Measurements from ENCODE around the gene MAU2.
A peak's percentile ranks its signal among the peaks of the same experiment; 100 is the strongest.

MAU2 gene

DNA sequence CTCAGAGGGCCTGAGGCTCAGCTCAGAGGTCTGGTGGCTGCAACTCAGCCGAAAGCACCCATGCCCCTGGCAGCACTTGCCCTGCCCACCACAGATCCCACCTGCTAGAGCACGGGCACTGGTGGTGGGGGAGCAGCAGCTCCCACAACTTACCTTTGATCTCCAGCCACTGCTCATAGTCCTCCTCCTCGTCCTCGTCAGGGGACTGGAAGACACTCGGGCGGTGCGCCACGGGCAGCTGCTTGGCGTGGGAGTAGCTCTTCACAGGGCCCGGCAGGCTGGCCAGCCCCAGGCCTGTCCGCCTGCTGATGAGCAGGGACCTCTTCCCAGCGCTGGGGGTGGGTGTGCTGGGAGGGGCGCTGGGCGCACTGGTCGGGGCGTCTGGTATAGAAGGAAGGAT lies 14.9 kb upstream of the MAU2 start:
- 95 to 97% methylated on average over 16 of the region's 16 CpGs for WGBS, 2 experiments
- Histone ChIP-seq H3K27ac (ENCODE audit: insufficient read depth, low read depth, low read length, poor library complexity, severe bottlenecking) (no peak overlapping the region), H3K4me1 (ENCODE audit: control insufficient read depth, insufficient read depth, low read length) (no peaks in the 10 kb centered on the region), H3K36me3 (ENCODE audit: control insufficient read depth, insufficient read depth, low read length) (peaks cover 40% of the 10 kb centered on the region), H3K4me3 (ENCODE audit: insufficient read depth, low read depth, low read length) (no peak overlapping the region), H3K9me3 (ENCODE audit: control insufficient read depth, low read length) (no peaks in the 10 kb centered on the region), H3K27me3 (ENCODE audit: control insufficient read depth, insufficient read depth, low read length, poor library complexity, severe bottlenecking) (no peaks in the 10 kb centered on the region)

DNA sequence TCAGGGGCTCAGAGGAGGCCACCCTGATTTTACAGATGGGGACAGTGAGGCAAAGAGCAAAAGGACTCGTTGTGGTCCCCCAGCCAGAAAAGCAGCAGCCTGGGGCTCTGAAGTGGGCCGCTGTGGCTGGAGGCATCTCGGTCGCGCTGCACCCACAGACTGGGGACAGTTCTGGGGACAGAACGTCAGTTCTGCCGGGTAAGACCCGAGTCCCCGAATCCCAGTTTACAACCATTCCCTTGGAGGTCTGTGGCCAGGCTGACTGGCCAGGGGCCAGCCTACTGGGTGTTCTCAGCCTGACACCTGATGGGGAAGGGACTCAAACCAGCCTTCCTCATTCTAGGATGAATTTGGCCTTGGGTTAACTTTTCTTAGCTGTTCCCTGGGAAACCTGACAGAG lies 14.4 kb upstream of the MAU2 start:
- Histone ChIP-seq H3K9me3 (ENCODE audit: control insufficient read depth, low read length) (no peaks in the 10 kb centered on the region), H3K36me3 (ENCODE audit: control insufficient read depth, insufficient read depth, low read length) (peaks cover 43% of the 10 kb centered on the region), H3K27me3 (ENCODE audit: control insufficient read depth, insufficient read depth, low read length, poor library complexity, severe bottlenecking) (no peaks in the 10 kb centered on the region), H3K4me3 (ENCODE audit: insufficient read depth, low read depth, low read length) (no peak overlapping the region), H3K27ac (ENCODE audit: insufficient read depth, low read depth, low read length, poor library complexity, severe bottlenecking) (no peak overlapping the region), H3K4me1 (ENCODE audit: control insufficient read depth, insufficient read depth, low read length) (no peaks in the 10 kb centered on the region)
- WGBS, 2 experiments, result 95 to 98% methylated on average over 9 of the region's 9 CpGs

GRCh38 chr19:19308373-19308772 lies 12.3 kb upstream of the MAU2 start:
- no peak overlapping the region for H3K27ac ChIP-seq (ENCODE audit: insufficient read depth, low read depth, low read length, poor library complexity, severe bottlenecking)
- WGBS, 2 experiments, result 95 to 96% methylated on average over 10 of the region's 10 CpGs
- H3K27me3 ChIP-seq (ENCODE audit: control insufficient read depth, insufficient read depth, low read length, poor library complexity, severe bottlenecking), result no peaks in the 10 kb centered on the region
- no peak overlapping the region for H3K4me3 ChIP-seq (ENCODE audit: insufficient read depth, low read depth, low read length)
- H3K36me3 ChIP-seq (ENCODE audit: control insufficient read depth, insufficient read depth, low read length), result peaks cover 34% of the 10 kb centered on the region
- H3K4me1 ChIP-seq (ENCODE audit: control insufficient read depth, insufficient read depth, low read length), result no peaks in the 10 kb centered on the region
- H3K9me3 ChIP-seq (ENCODE audit: control insufficient read depth, low read length), result no peaks in the 10 kb centered on the region

DNA sequence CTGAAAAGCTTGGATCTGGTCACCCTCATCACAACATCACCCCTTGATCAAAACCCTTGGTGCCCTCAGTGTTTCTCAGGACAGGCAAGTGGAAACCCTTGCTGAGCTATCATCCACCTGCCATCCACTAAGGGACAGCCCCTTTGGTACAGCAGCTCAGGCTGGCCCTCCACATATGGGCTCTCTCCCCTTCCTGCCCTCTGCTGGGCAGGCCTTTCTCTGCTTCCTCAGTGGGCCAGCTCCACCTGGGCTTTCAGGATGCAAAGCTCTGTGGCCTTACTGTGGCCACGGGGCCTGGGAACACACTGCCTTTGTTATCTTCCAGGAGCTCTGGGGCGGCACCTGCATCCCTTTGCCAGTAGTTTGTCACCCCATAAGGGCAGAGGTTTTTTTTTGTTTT lies 5.2 kb upstream of the MAU2 start:
- no peak overlapping the region for H3K4me3 ChIP-seq (ENCODE audit: insufficient read depth, low read depth, low read length)
- WGBS, 2 experiments, result 93 to 94% methylated on average over 2 of the region's 2 CpGs
- peaks cover 24% of the 10 kb centered on the region for H3K36me3 ChIP-seq (ENCODE audit: control insufficient read depth, insufficient read depth, low read length)
- no peaks in the 10 kb centered on the region for H3K27me3 ChIP-seq (ENCODE audit: control insufficient read depth, insufficient read depth, low read length, poor library complexity, severe bottlenecking)
- H3K9me3 ChIP-seq (ENCODE audit: control insufficient read depth, low read length), result no peaks in the 10 kb centered on the region
- peaks cover 6% of the 10 kb centered on the region for H3K4me1 ChIP-seq (ENCODE audit: control insufficient read depth, insufficient read depth, low read length)
- no peak overlapping the region for H3K27ac ChIP-seq (ENCODE audit: insufficient read depth, low read depth, low read length, poor library complexity, severe bottlenecking)

- H3K4me1 ChIP-seq (ENCODE audit: control insufficient read depth, insufficient read depth, low read length), result peaks cover 6% of the 10 kb centered on the region
- H3K36me3 ChIP-seq (ENCODE audit: control insufficient read depth, insufficient read depth, low read length), result peaks cover 18% of the 10 kb centered on the region
- H3K9me3 ChIP-seq (ENCODE audit: control insufficient read depth, low read length), result no peaks in the 10 kb centered on the region
- 91 to 94% methylated on average over 1 of the region's 1 CpG for WGBS, 2 experiments
- H3K27me3 ChIP-seq (ENCODE audit: control insufficient read depth, insufficient read depth, low read length, poor library complexity, severe bottlenecking), result no peaks in the 10 kb centered on the region
- no peak overlapping the region for H3K27ac ChIP-seq (ENCODE audit: insufficient read depth, low read depth, low read length, poor library complexity, severe bottlenecking)
- no peak overlapping the region for H3K4me3 ChIP-seq (ENCODE audit: insufficient read depth, low read depth, low read length)
Observed at GRCh38 chr19:19316082-19316481, 4.5 kb upstream of the MAU2 start.

- H3K4me1 ChIP-seq (ENCODE audit: control insufficient read depth, insufficient read depth, low read length), result peaks cover 6% of the 10 kb centered on the region
- H3K9me3 ChIP-seq (ENCODE audit: control insufficient read depth, low read length), result no peaks in the 10 kb centered on the region
- peak overlapping the region; percentile 96 for H3K27ac ChIP-seq (ENCODE audit: insufficient read depth, low read depth, low read length, poor library complexity, severe bottlenecking)
- peaks cover 15% of the 10 kb centered on the region for H3K36me3 ChIP-seq (ENCODE audit: control insufficient read depth, insufficient read depth, low read length)
- no peaks in the 10 kb centered on the region for H3K27me3 ChIP-seq (ENCODE audit: control insufficient read depth, insufficient read depth, low read length, poor library complexity, severe bottlenecking)
- peak overlapping the region; percentile 69 for H3K4me3 ChIP-seq (ENCODE audit: insufficient read depth, low read depth, low read length)
- 12 to 13% methylated on average over 32 of the region's 32 CpGs for WGBS, 2 experiments
Observed at GRCh38 chr19:19319732-19320360, 783 bp upstream of the MAU2 start.

DNA sequence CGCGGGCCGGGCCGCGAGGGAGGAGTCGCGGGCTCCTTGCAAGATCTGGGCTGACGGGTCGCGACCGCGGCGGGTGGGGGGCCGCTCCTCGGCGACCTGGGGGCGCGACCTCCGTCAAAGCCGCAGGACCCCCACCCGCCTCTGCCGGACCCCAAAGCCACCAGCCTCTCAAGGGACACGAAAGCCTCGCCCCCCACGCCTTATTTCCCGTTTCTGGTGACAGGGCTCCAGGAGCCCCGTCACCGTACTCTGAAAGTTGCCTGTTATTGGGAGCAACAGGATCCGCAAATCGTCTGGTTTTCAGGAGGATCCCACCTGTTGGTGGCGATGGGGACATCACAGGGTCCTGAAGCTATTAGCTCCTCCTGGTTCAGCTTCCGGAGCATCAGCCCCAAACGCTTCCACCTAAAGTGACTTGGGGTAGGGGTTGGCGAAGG lies 530 bp downstream of the MAU2 start:
- WGBS, 2 experiments, result 1 to 2% methylated on average over 34 of the region's 34 CpGs
- peak overlapping the region; percentile 69 for H3K4me3 ChIP-seq (ENCODE audit: insufficient read depth, low read depth, low read length)
- no peaks in the 10 kb centered on the region for H3K27me3 ChIP-seq (ENCODE audit: control insufficient read depth, insufficient read depth, low read length, poor library complexity, severe bottlenecking)
- H3K4me1 ChIP-seq (ENCODE audit: control insufficient read depth, insufficient read depth, low read length), result peaks cover 6% of the 10 kb centered on the region
- H3K9me3 ChIP-seq (ENCODE audit: control insufficient read depth, low read length), result no peaks in the 10 kb centered on the region
- H3K36me3 ChIP-seq (ENCODE audit: control insufficient read depth, insufficient read depth, low read length), result peaks cover 22% of the 10 kb centered on the region
- peak overlapping the region; percentile 96 for H3K27ac ChIP-seq (ENCODE audit: insufficient read depth, low read depth, low read length, poor library complexity, severe bottlenecking)

GRCh38 chr19:19324059-19324770 lies 3.6 kb downstream of the MAU2 start:
- no peaks in the 10 kb centered on the region for H3K9me3 ChIP-seq (ENCODE audit: control insufficient read depth, low read length)
- no peak overlapping the region for H3K4me3 ChIP-seq (ENCODE audit: insufficient read depth, low read depth, low read length)
- no peaks in the 10 kb centered on the region for H3K27me3 ChIP-seq (ENCODE audit: control insufficient read depth, insufficient read depth, low read length, poor library complexity, severe bottlenecking)
- H3K36me3 ChIP-seq (ENCODE audit: control insufficient read depth, insufficient read depth, low read length), result peaks cover 25% of the 10 kb centered on the region
- peaks cover 3% of the 10 kb centered on the region for H3K4me1 ChIP-seq (ENCODE audit: control insufficient read depth, insufficient read depth, low read length)
- 94 to 97% methylated on average over 7 of the region's 7 CpGs for WGBS, 2 experiments
- H3K27ac ChIP-seq (ENCODE audit: insufficient read depth, low read depth, low read length, poor library complexity, severe bottlenecking), result no peak overlapping the region

GRCh38 chr19:19327672-19328071 lies 7.0 kb downstream of the MAU2 start:
- 93 to 96% methylated on average over 8 of the region's 8 CpGs for WGBS, 2 experiments
- no peaks in the 10 kb centered on the region for H3K27me3 ChIP-seq (ENCODE audit: control insufficient read depth, insufficient read depth, low read length, poor library complexity, severe bottlenecking)
- H3K36me3 ChIP-seq (ENCODE audit: control insufficient read depth, insufficient read depth, low read length), result peaks cover 31% of the 10 kb centered on the region
- no peaks in the 10 kb centered on the region for H3K9me3 ChIP-seq (ENCODE audit: control insufficient read depth, low read length)
- H3K27ac ChIP-seq (ENCODE audit: insufficient read depth, low read depth, low read length, poor library complexity, severe bottlenecking), result no peak overlapping the region
- H3K4me3 ChIP-seq (ENCODE audit: insufficient read depth, low read depth, low read length), result no peak overlapping the region
- no peaks in the 10 kb centered on the region for H3K4me1 ChIP-seq (ENCODE audit: control insufficient read depth, insufficient read depth, low read length)

DNA sequence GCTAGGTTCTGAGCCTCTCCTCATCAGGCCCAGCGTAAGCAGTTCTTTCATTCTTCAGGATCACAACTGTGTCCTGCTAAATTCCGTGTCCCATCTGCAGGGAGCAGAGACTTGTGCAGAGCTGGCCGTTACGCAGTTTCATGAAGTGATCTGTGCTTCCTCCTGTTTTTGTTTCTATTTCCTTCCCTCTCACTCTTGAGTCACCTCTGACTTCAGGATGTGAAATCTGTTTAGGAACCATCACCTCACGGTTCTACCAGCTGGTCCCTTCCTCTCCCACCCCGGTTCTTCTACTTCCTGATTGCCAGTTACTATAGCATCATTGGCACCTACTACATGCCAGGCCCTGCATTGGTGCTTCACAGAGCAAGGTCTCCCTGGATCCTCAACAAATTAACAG lies 8.5 kb downstream of the MAU2 start:
- Histone ChIP-seq H3K9me3 (ENCODE audit: control insufficient read depth, low read length) (no peaks in the 10 kb centered on the region), H3K36me3 (ENCODE audit: control insufficient read depth, insufficient read depth, low read length) (peaks cover 29% of the 10 kb centered on the region), H3K27me3 (ENCODE audit: control insufficient read depth, insufficient read depth, low read length, poor library complexity, severe bottlenecking) (no peaks in the 10 kb centered on the region), H3K27ac (ENCODE audit: insufficient read depth, low read depth, low read length, poor library complexity, severe bottlenecking) (no peak overlapping the region), H3K4me1 (ENCODE audit: control insufficient read depth, insufficient read depth, low read length) (no peaks in the 10 kb centered on the region), H3K4me3 (ENCODE audit: insufficient read depth, low read depth, low read length) (no peak overlapping the region)
- 80% methylated on average over 6 of the region's 6 CpGs for WGBS, 2 experiments

Data from ectodermal cell (in vitro differentiated cells).